ENCODE results near the gene SERINC3. TPM values are rescaled to one million over a fixed set of nuclear protein-coding genes. Genes with fewer than 3 reads are reported as not detected.
"Not testable (repeated sequence)": the region's sequence is repeated elsewhere in the genome, so short reads cannot be mapped to it uniquely, and the experiment has no call there.

The SERINC3 gene
- 79.2 and 81.6 TPM in 2 replicates for total RNA-seq

- DNase-seq (ENCODE audit: extremely low read depth, low read depth, low spot score): peak; percentile 54
Measured at GRCh38 chr20:44521484-44522481, at the start of gene SERINC3. SERINC3 (minus strand) TSS chr20:44522070; CDS start chr20:44521951, 119 bp downstream.

- no peak for DNase-seq (ENCODE audit: extremely low read depth, low read depth, low spot score)
Measured at GRCh38 chr20:44571362-44571988, 49.6 kb upstream of the SERINC3 start.

GRCh38 chr20:44570367-44570766 lies 48.5 kb upstream of the SERINC3 start:
- no peak for DNase-seq (ENCODE audit: extremely low read depth, low read depth, low spot score)

- DNase-seq (ENCODE audit: extremely low read depth, low read depth, low spot score): no peak
Measured at GRCh38 chr20:44566811-44567210, 44.9 kb upstream of the SERINC3 start.

GRCh38 chr20:44566018-44566417 lies 44.1 kb upstream of the SERINC3 start:
- DNase-seq (ENCODE audit: extremely low read depth, low read depth, low spot score): no peak

GRCh38 chr20:44561876-44562275 lies 40.0 kb upstream of the SERINC3 start:
- DNase-seq (ENCODE audit: extremely low read depth, low read depth, low spot score): no peak

GRCh38 chr20:44560818-44561217 lies 38.9 kb upstream of the SERINC3 start:
- DNase-seq (ENCODE audit: extremely low read depth, low read depth, low spot score): not testable (repeated sequence)

GRCh38 chr20:44560229-44560628 lies 38.4 kb upstream of the SERINC3 start:
- no peak for DNase-seq (ENCODE audit: extremely low read depth, low read depth, low spot score)

- DNase-seq (ENCODE audit: extremely low read depth, low read depth, low spot score): no peak
Measured at GRCh38 chr20:44559302-44559701, 37.4 kb upstream of the SERINC3 start.

- no peak for DNase-seq (ENCODE audit: extremely low read depth, low read depth, low spot score)
Measured at GRCh38 chr20:44552950-44553908, 31.4 kb upstream of the SERINC3 start.

GRCh38 chr20:44552568-44552949 lies 30.7 kb upstream of the SERINC3 start:
- no peak for DNase-seq (ENCODE audit: extremely low read depth, low read depth, low spot score)

- no peak for DNase-seq (ENCODE audit: extremely low read depth, low read depth, low spot score)
Measured at GRCh38 chr20:44552050-44552449, 30.2 kb upstream of the SERINC3 start.

- no peak for DNase-seq (ENCODE audit: extremely low read depth, low read depth, low spot score)
Measured at GRCh38 chr20:44549123-44549522, 27.3 kb upstream of the SERINC3 start.

GRCh38 chr20:44547419-44547818 lies 25.5 kb upstream of the SERINC3 start:
- DNase-seq (ENCODE audit: extremely low read depth, low read depth, low spot score): no peak

GRCh38 chr20:44544263-44544662 lies 22.4 kb upstream of the SERINC3 start:
- DNase-seq (ENCODE audit: extremely low read depth, low read depth, low spot score): no peak

GRCh38 chr20:44543358-44543757 lies 21.5 kb upstream of the SERINC3 start:
- no peak for DNase-seq (ENCODE audit: extremely low read depth, low read depth, low spot score)

GRCh38 chr20:44542890-44543289 lies 21.0 kb upstream of the SERINC3 start:
- DNase-seq (ENCODE audit: extremely low read depth, low read depth, low spot score): no peak

- no peak for DNase-seq (ENCODE audit: extremely low read depth, low read depth, low spot score)
Measured at GRCh38 chr20:44541992-44542391, 20.1 kb upstream of the SERINC3 start.

- no peak for DNase-seq (ENCODE audit: extremely low read depth, low read depth, low spot score)
Measured at GRCh38 chr20:44540834-44541233, 19.0 kb upstream of the SERINC3 start.

GRCh38 chr20:44537993-44538392 lies 16.1 kb upstream of the SERINC3 start:
- DNase-seq (ENCODE audit: extremely low read depth, low read depth, low spot score): no peak

GRCh38 chr20:44536175-44536574 lies 14.3 kb upstream of the SERINC3 start:
- DNase-seq (ENCODE audit: extremely low read depth, low read depth, low spot score): no peak
